ENCODE results near the gene SAXO2. TPM values are rescaled to one million over a fixed set of nuclear protein-coding genes. Genes with fewer than 3 reads are reported as not detected.
"Not testable (repeated sequence)": the region's sequence is repeated elsewhere in the genome, so short reads cannot be mapped to it uniquely, and the experiment has no call there.

SAXO2 gene
- total RNA-seq, 2 experiments from 2014 or later, result not detected

GRCh38 chr15:82324831-82325230 is 62.2 kb downstream of the SAXO2 start:
- DNase-seq; ATAC-seq; H3K4me1 Mint-ChIP-seq; H3K27me3 Mint-ChIP-seq; CTCF ChIA-PET; H3K4me3 Mint-ChIP-seq; H3K36me3 Mint-ChIP-seq; H3K9me3 Mint-ChIP-seq (ENCODE audit: low read depth); H3K27ac Mint-ChIP-seq: not testable (repeated sequence)

GRCh38 chr15:82325646-82326045 is 63.0 kb downstream of the SAXO2 start:
- CTCF ChIA-PET; H3K9me3 Mint-ChIP-seq (ENCODE audit: low read depth); ATAC-seq; H3K4me1 Mint-ChIP-seq; H3K27ac Mint-ChIP-seq; H3K27me3 Mint-ChIP-seq; H3K36me3 Mint-ChIP-seq; H3K4me3 Mint-ChIP-seq; DNase-seq: not testable (repeated sequence)

DNA sequence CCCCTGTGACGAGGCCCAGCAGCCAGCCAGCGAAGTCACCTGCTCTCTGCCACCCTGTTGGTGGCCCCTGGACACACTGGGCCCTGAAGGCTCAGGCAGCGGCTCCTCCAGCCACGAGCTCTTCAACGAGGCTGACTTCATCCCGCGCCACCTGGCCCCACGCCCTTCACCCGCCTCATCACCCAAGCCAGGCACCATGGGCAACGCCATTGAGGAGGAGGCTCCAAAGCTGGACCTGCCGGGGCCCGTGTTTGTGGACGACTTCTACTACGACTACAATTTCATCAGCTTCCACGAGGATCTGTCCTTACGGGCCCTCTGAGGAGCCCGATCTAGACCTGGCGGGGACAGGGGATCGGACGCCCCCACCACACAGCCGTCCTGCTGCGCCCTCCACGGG is 64.3 kb downstream of the SAXO2 start:
- H3K4me3 Mint-ChIP-seq; H3K4me1 Mint-ChIP-seq; CTCF ChIA-PET; H3K9me3 Mint-ChIP-seq (ENCODE audit: low read depth); H3K27ac Mint-ChIP-seq; H3K27me3 Mint-ChIP-seq; ATAC-seq; H3K36me3 Mint-ChIP-seq; DNase-seq: not testable (repeated sequence)

GRCh38 chr15:82327372-82327771 is 64.8 kb downstream of the SAXO2 start:
- ATAC-seq; H3K4me3 Mint-ChIP-seq; H3K27ac Mint-ChIP-seq; H3K27me3 Mint-ChIP-seq; H3K36me3 Mint-ChIP-seq; H3K9me3 Mint-ChIP-seq (ENCODE audit: low read depth); DNase-seq; H3K4me1 Mint-ChIP-seq; CTCF ChIA-PET: not testable (repeated sequence)

DNA sequence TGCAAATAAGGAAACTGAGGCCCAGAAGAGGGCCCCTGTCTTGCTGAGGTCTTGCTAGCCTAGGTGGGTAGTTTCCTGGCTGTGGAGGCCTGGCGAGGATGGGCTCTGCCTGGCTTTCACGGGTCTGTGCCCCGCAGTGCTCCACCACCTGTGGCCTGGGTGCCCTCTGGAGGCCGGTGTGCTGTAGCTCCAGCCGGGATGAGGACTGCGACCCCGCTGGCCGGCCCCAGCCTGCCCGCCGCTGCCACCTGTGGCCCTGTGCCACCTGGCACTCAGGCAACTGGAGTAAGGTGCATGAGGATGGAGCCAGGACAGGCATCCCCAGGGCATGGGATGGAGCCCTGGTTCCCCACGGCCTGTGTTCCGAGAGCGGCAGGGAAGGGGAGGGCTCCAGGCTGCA is 66.4 kb downstream of the SAXO2 start:
- H3K36me3 Mint-ChIP-seq; H3K27me3 Mint-ChIP-seq; H3K9me3 Mint-ChIP-seq (ENCODE audit: low read depth); CTCF ChIA-PET; H3K4me1 Mint-ChIP-seq; H3K4me3 Mint-ChIP-seq; H3K27ac Mint-ChIP-seq; DNase-seq; ATAC-seq: not testable (repeated sequence)

DNA sequence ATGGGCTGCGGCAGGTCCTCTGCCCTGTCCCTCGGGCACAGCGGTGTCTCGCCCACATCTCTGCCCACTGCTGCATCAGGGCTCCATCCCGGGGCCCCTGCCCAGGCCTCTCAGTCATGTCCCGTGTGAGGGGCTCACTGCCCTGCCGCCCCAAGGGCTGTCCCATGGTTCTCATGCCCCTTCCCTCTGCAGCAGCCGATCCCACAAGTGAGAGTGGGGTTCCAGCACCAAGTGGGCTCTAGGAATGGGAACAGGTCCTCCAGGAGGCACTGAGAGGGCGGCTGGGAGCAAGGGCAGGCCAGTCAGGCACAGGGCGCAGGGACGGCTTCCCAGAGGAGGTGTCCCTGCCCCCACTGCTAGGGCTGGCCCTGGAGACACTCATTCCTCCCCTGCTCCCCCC is 68.3 kb downstream of the SAXO2 start:
- H3K4me3 Mint-ChIP-seq; H3K27ac Mint-ChIP-seq; H3K36me3 Mint-ChIP-seq; H3K4me1 Mint-ChIP-seq; ATAC-seq; H3K27me3 Mint-ChIP-seq; H3K9me3 Mint-ChIP-seq (ENCODE audit: low read depth); DNase-seq; CTCF ChIA-PET: not testable (repeated sequence)

- CTCF ChIA-PET, H3K4me1 Mint-ChIP-seq: not testable (repeated sequence)
- DNase-seq, result peak; percentile 53
These were observed 69.1 kb downstream of the SAXO2 start for GRCh38 chr15:82331576-82332304.

DNA sequence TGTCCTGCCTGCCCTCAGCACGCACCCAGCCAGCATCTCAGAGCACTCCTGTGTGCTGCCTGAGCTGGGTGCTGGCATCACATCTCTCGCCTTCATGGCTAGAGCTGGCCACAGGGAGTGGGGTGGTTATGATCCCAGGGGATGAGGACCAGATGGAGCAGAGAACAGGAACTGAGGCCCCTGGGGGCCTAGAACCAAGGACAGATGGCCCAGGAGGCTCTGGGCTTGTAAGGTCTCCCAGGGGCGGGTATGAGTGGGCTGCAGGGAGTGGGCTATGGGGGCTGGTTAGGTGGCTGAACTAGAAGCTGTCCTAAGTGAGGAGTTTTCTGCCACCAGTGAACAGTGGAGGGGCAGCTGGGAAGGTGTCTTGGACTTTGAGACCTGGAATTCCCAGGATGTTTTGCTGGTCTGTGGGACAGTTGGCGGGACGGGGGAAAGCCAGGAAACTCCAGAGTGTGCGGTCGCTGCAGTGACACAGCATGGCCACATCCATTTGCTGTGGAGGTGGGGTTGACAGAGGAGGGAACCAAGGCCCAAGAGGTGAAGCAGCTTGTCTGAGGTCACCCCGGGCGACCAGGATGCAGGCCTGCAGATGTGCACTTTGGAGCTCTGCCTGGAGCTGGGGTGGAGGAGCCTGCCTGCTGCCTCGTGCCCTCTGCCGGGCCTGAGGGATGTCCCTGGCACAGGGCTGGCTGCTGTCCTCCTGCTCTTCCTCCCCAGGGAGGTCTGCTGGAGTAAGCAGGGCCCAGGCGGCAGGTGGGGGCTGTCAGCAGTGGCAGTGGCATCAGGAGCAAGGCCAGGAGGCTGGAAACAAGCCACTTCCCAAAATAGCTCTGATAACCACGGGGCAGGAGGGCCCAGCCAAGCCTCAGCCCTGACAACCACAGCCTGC is 70.3 kb downstream of the SAXO2 start:
- H3K27ac Mint-ChIP-seq; ATAC-seq; H3K27me3 Mint-ChIP-seq; H3K36me3 Mint-ChIP-seq; H3K4me3 Mint-ChIP-seq; DNase-seq; H3K9me3 Mint-ChIP-seq (ENCODE audit: low read depth); H3K4me1 Mint-ChIP-seq; CTCF ChIA-PET: not testable (repeated sequence)

More at GRCh38 chr15:82331576-82332304, 69.1 kb downstream of the SAXO2 start:
- ATAC-seq, result peak; percentile 91
- not testable (repeated sequence) for H3K4me3 Mint-ChIP-seq; H3K27ac Mint-ChIP-seq; H3K36me3 Mint-ChIP-seq; H3K27me3 Mint-ChIP-seq; H3K9me3 Mint-ChIP-seq (ENCODE audit: low read depth)

DNA sequence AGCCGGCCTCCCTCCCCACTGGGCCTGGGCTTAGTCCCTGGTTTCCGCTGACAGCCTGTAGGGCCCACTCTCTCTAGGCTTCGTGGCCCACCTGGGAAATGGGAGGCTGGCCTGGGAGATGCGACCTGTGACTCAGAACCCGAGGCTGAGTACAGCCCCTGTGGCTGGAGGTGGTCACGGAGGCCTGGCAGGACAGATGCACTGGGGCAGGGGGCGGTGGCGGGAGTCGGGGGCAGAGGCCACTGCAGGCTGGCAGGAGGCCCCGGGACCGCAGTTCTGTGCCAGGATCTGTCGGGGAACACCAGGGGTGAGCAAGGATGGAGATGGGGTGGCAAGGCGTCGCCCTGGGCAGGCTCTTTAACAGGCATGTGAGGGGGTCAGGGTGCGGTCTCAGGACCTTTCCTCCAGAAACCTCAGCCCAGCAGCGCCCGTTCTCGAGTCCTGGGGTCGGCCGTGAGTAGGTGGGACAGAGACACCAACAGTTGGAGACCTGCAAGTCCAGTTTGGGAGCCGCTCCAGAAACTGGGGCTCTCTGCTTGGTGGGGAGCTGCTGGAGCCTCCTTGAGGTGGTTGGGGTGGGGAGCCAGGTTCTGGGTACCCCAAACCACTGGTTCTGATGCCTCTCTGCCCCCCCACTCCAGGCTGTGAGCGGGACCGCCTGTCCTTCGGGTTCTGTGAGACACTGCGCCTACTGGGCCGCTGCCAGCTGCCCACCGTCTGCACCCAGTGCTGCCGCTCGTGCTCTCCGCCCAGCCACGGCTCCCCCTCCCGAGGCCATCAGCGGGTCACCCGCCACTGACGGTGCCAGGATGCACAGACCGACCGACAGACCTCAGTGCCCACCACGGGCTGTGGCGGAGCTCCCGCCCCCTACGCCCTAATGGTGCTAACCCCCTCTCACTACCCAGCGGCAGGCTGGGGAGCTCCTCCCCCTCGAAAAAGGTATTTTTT is 71.3 kb downstream of the SAXO2 start:
- CTCF ChIA-PET; H3K27ac Mint-ChIP-seq; H3K4me3 Mint-ChIP-seq; H3K4me1 Mint-ChIP-seq; H3K27me3 Mint-ChIP-seq; H3K36me3 Mint-ChIP-seq; H3K9me3 Mint-ChIP-seq (ENCODE audit: low read depth); ATAC-seq; DNase-seq: not testable (repeated sequence)

Other genes with a start within 250 kb of the SAXO2 start
- under 1 TPM; 0.64 to 0.73 TPM for gene MEX3B, start 216.8 kb upstream of the SAXO2 start, total RNA-seq
- gene EFL1, start 84 bp upstream of the SAXO2 start, total RNA-seq, result 10 to 100 TPM; 27.2 to 29.4 TPM
- 1 to 10 TPM in 1 of 2 experiments, under 1 TPM in 1; 0.91 to 2.2 TPM for gene GOLGA6L10, start 86.7 kb downstream of the SAXO2 start, total RNA-seq
- gene GOLGA6L9, start 167.0 kb downstream of the SAXO2 start, total RNA-seq, result 1 to 10 TPM; 1.1 to 2.9 TPM

Measured in activated CD8-positive, alpha-beta memory T cell treated with anti-CD3 and anti-CD28 coated beads, Interleukin-2, amount 10 ng/mL, durations not matched to agents 7 days and 5 days (primary cell).